Endodermal cell (in vitro differentiated cells): ENCODE data around the gene TBC1D3B. TPM values are rescaled to one million over a fixed set of nuclear protein-coding genes. Genes with fewer than 3 reads are reported as not detected.
"Not testable (repeated sequence)": the region's sequence is repeated elsewhere in the genome, so short reads cannot be mapped to it uniquely, and the experiment has no call there.

ENCODE experiments used
- DNase-seq: peaks from one replicate; pipeline ENCODE4 v3.0.0-alpha.2; 2017
- H3K27ac ChIP-seq: 2 replicates; pipeline ENCODE4 v1.5.1; 2013; ENCODE audit warnings: mild to moderate bottlenecking, low read depth, low read length, moderate library complexity
- H3K27me3 ChIP-seq: 2 replicates; pipeline ENCODE4 v1.6.1; 2013; ENCODE audit warnings: mild to moderate bottlenecking, low read length, moderate library complexity; ENCODE audit not compliant: insufficient read depth, control insufficient read depth, poor library complexity, severe bottlenecking
- H3K36me3 ChIP-seq: 2 replicates; pipeline ENCODE4 v1.7.0; 2013; ENCODE audit warnings: mild to moderate bottlenecking, low read length, moderate library complexity; ENCODE audit not compliant: control insufficient read depth, insufficient read depth
- H3K4me1 ChIP-seq: one replicate; pipeline ENCODE4 v1.7.0; 2013; ENCODE audit warnings: low read length; ENCODE audit not compliant: control insufficient read depth, insufficient read depth
- H3K4me3 ChIP-seq: 2 replicates; pipeline ENCODE4 v1.5.1; 2013; ENCODE audit warnings: mild to moderate bottlenecking, low read length, moderate library complexity
- H3K9ac ChIP-seq: 2 replicates; pipeline ENCODE4 v1.6.1; 2013; ENCODE audit warnings: mild to moderate bottlenecking, low read length, moderate library complexity; ENCODE audit not compliant: poor library complexity, severe bottlenecking; ENCODE audit errors: extremely low read depth
- H3K9me3 ChIP-seq: 2 replicates; pipeline ENCODE4 v1.6.1; 2013; ENCODE audit warnings: mild to moderate bottlenecking, low read length, moderate library complexity; ENCODE audit not compliant: control insufficient read depth
- H3K27ac Mint-ChIP-seq: 2 replicates; pipeline ENCODE4 v1.8.0; 2020; ENCODE audit warnings: mixed read lengths
- H3K27me3 Mint-ChIP-seq: 2 replicates; pipeline ENCODE4 v1.8.0; 2021; ENCODE audit warnings: mild to moderate bottlenecking, mixed read lengths; ENCODE audit not compliant: insufficient read depth
- H3K36me3 Mint-ChIP-seq: 2 replicates; pipeline ENCODE4 v1.8.0; 2020; ENCODE audit warnings: low read depth, mixed read lengths
- H3K4me1 Mint-ChIP-seq: 2 replicates; pipeline ENCODE4 v1.8.0; 2020; ENCODE audit warnings: mixed read lengths
- H3K4me3 Mint-ChIP-seq: 2 replicates; pipeline ENCODE4 v1.8.0; 2020; ENCODE audit warnings: mild to moderate bottlenecking, moderate library complexity, mixed read lengths
- H3K9me3 Mint-ChIP-seq: 2 replicates; pipeline ENCODE4 v1.8.0; 2020; ENCODE audit warnings: mild to moderate bottlenecking, mixed read lengths
- CTCF ChIP-seq: fragments of 200-600 bp; sonication (generic); conservative IDR thresholded peaks from 2 replicates; pipeline ENCODE4 v1.5.0; 2021; ENCODE audit warnings: antibody characterized with exemption, mild to moderate bottlenecking
- WGBS, 2 experiments: methylation state at CpG; one replicate each; pipeline versions ENCODE4 v1.1.5 to v1.1.7; 2013; ENCODE audit warnings: missing lambda C conversion rate in 2 of 2, mixed read lengths in 1 of 2; ENCODE audit not compliant: insufficient coverage in 1 of 2, insufficient read length in 1 of 2; 5-methylcytosine and 5-hydroxymethylcytosine counted together
- total RNA-seq, 2 donors: library from RNA; stranded (reverse); fragmentation: NEBNext Ultra II Directional in 1 of 2; extraction: Animal tissue kit (Norgen Biotek cat#: 25700) in 1 of 2; gene quantifications; 2 replicates in 1 of 2; 3 replicates in 1 of 2; pipeline ENCODE4 v1.2.1, GENCODE V29; 2021

TBC1D3B gene
- total RNA-seq, 2 donors from 2014 or later, result 13.1 to 18.4 TPM

DNA sequence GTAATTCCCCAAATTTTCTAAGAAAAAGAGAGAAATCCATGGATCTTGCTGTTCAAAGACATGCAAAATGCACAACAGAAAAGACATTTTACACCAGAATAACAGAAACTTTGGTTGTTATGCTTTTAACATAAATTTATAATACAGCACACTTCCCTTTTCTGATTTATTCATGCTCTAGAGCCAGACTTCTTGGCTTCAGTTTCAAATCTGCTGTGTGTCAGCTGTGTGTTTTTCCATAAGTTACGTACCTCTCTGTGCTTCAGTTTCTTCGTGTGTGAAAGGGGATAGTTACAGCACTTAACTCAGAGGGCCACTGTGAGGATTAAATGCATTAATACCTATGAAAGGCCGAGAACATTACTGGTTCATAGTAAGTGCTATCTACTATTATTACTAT, 26.9 kb upstream of the TBC1D3B start:
- no peaks in the 10 kb centered on the region for H3K27me3 ChIP-seq
- H3K4me1 Mint-ChIP-seq, result peaks cover 2% of the 10 kb centered on the region

DNA sequence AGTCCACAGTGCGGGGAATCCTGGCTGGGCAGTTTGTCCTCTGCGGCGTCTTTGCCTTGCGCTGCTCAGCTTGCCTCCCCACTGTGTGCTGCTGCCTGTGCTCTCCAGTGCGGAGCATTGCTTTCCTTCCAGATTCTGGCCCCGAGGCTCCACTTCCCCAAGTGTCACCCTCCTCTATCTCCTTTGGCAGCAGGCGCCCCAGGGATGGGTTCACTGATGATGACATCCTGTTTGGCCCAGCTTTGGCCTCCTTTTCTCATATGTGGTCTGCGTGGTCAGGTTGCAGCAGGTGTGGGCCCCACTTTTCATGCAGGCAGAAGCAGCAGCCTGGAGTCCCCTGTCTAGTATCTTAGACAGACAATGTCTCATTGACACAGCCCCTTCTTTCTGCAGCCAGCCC, 25.1 kb upstream of the TBC1D3B start:
- not testable (repeated sequence) for H3K36me3 Mint-ChIP-seq, H3K27me3 Mint-ChIP-seq, H3K4me3 Mint-ChIP-seq, H3K4me3 ChIP-seq, H3K27ac Mint-ChIP-seq, H3K4me1 ChIP-seq, H3K9me3 ChIP-seq, H3K36me3 ChIP-seq, H3K27ac ChIP-seq, H3K9ac ChIP-seq, H3K9me3 Mint-ChIP-seq, H3K4me1 Mint-ChIP-seq, H3K27me3 ChIP-seq
- DNase-seq, result peak; percentile 53
- WGBS, 2 experiments, result 93 to 100% methylated on average over 6 to 8 of the region's 8 CpGs

More for the DNA sequence above, 26.9 kb upstream of the TBC1D3B start:
- no peak overlapping the region for H3K27ac ChIP-seq
- H3K4me3 ChIP-seq, result no peak overlapping the region
- H3K4me3 Mint-ChIP-seq, result no peak overlapping the region
- no peaks in the 10 kb centered on the region for H3K36me3 Mint-ChIP-seq
- H3K27ac Mint-ChIP-seq, result no peak overlapping the region
- no peaks in the 10 kb centered on the region for H3K9me3 ChIP-seq
- H3K9me3 Mint-ChIP-seq, result no peaks in the 10 kb centered on the region
- TF ChIP-seq CTCF, result no peak
- no peak overlapping the region for H3K9ac ChIP-seq
- WGBS, 2 experiments, result 92 to 95% methylated on average over 2 of the region's 3 CpGs
- H3K36me3 ChIP-seq, result no peaks in the 10 kb centered on the region
- no peaks in the 10 kb centered on the region for H3K4me1 ChIP-seq
- peak; percentile 13 for DNase-seq
- H3K27me3 Mint-ChIP-seq, result no peaks in the 10 kb centered on the region

DNA sequence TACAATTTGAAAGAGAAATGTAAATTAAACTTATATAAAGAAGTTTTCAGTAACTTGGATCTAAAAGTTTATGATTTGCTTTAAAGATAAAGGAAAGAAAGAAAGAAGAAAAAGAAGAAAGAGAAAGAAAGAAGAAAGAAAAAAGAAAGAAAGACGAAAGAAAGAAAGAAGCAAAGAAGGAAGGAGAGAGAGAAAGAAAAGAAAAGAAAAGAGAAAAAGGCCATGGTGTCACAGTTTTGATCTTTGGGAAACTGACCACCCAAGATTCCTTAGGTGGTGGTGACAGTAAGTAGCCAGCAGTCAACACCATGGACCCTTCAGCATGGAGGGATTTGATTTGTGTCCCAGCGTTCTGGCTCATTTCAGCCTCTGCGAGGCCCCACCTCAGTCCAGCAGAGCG, 24.7 kb upstream of the TBC1D3B start:
- not testable (repeated sequence) for H3K4me1 Mint-ChIP-seq, H3K27me3 ChIP-seq

GRCh38 chr17:36198831-36199465, 22.5 kb upstream of the TBC1D3B start:
- H3K36me3 ChIP-seq, result no peaks in the 10 kb centered on the region
- H3K4me1 Mint-ChIP-seq, result peaks cover 8% of the 10 kb centered on the region
- WGBS, 2 experiments, result 92 to 100% methylated on average over 1 to 7 of the region's 7 CpGs
- H3K4me3 ChIP-seq, result no peak overlapping the region
- TF ChIP-seq CTCF, result no peak
- H3K27ac Mint-ChIP-seq, result no peak overlapping the region
- no peaks in the 10 kb centered on the region for H3K36me3 Mint-ChIP-seq
- H3K27me3 Mint-ChIP-seq, result peaks cover 4% of the 10 kb centered on the region
- no peaks in the 10 kb centered on the region for H3K27me3 ChIP-seq
- no peak overlapping the region for H3K4me3 Mint-ChIP-seq
- no peak overlapping the region for H3K27ac ChIP-seq
- H3K9me3 ChIP-seq, result no peaks in the 10 kb centered on the region
- H3K9ac ChIP-seq, result no peak overlapping the region
- peak; percentile 44 for DNase-seq
- H3K4me1 ChIP-seq, result no peaks in the 10 kb centered on the region
- no peaks in the 10 kb centered on the region for H3K9me3 Mint-ChIP-seq

More for the DNA sequence above, 24.7 kb upstream of the TBC1D3B start:
- not testable (repeated sequence) for DNase-seq, H3K9me3 ChIP-seq, H3K36me3 ChIP-seq, H3K27ac Mint-ChIP-seq, H3K4me3 Mint-ChIP-seq, H3K27me3 Mint-ChIP-seq, H3K4me3 ChIP-seq, H3K36me3 Mint-ChIP-seq, H3K9ac ChIP-seq, H3K4me1 ChIP-seq, H3K9me3 Mint-ChIP-seq, H3K27ac ChIP-seq
- 97 to 100% methylated on average over 1 to 4 of the region's 4 CpGs for WGBS, 2 experiments
